Left renal pelvis (tissue), 4 donors: ENCODE results near the gene MEIG1. TPM values are rescaled to one million over a fixed set of nuclear protein-coding genes. Genes with fewer than 3 reads are reported as not detected.
"Not testable (repeated sequence)": the region's sequence is repeated elsewhere in the genome, so short reads cannot be mapped to it uniquely, and the experiment has no call there.

Source experiments
- DNase-seq, 4 donors: peaks; one replicate each; pipeline ENCODE4 v3.0.0-alpha.2; 2013; ENCODE audit warnings: low read depth in 4 of 4, low spot score in 3 of 4
- polyA plus RNA-seq, 4 donors: library from polyadenylated mRNA; unstranded; fragments of 120-200 nt; gene quantifications; one replicate each; pipeline ENCODE4 v1.2.1, GENCODE V29; 2013; ENCODE audit not compliant: insufficient read length in 4 of 4

The MEIG1 gene
- polyA plus RNA-seq, 4 donors: 0.96 to 2.2 (median 1.3) TPM

DNA sequence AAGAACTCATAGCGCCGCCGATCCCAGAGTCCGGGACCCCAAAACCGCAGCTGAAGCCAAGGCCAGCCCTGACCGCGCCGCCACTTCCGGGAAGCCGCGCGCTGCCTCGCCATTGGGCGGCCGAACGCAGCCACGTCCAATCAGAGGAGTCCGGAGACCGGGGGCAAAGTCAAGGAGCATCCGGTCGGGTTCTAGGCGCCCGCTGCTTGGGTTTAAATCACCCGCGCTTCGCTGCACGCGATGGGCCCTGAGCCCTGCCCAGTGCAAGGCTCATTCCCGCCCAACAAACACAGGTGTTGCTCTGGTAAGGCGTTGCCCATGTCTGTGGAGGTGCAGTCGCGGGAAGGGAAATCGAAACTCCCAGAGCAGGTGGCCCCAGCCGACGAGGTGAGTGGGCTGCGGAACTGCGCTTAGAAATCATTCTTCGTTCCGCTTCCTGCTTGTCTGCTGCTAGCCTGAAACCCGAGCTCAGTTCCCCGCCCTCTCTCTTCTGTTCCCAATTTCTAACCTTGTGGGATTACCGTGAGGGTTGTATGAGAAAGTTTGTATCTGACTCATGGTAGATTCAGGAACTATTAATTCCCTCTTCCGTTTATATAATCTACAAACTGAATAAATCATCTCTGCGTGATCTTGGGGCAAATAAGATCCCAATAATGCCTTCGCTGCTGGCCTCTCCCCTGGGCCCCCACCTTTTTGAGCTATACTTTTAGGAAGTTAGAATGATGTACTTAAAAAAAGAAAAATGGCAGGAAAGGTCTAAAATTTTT lies 5.0 kb upstream of the MEIG1 start, which contains the start of gene DCLRE1C:
DCLRE1C (minus strand) TSS at position 96 of the 770 bp plus-strand sequence; CDS start at position 10, 86 bp downstream.
- peak; percentile 78 to 84 (median 81) for DNase-seq

- DNase-seq: no peak
These were observed 4.3 kb upstream of the MEIG1 start for GRCh38 chr10:14954934-14955333.

DNA sequence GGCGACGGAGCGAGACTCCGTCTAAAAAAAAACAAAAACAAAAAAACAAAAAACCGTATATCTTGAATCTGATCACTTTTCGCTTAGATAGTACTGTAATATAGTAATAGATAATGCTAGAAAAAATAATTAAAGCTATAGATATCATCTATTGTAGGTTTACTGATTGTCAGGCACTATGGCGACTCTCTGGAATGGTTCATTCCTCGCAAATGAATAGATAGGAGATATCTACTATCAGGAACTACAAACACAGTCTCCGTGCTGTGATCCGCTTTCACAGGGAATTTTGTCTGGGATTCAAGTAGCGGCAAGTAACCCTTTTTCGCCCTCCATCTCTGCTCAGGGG lies 342 bp upstream of the MEIG1 start:
- no peak for DNase-seq

DNA sequence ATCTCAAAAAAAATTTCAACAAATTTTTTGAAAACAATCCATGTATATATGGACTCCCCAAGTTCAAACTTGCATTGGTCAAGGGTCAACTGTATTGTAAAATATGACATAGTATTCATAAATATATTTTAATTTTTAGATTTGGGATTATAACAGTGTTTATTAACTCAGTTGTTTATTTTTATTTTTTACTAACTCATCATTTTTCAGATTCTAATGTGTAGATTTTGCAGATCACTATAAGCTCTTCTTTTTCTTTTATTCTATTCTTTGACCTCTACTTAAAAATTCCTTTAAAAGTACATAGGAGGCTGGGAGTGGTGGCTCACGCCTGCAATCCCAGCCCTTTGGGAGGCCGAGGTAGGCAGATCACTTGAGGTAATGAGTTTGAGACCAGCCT lies 8.7 kb downstream of the MEIG1 start:
- no peak for DNase-seq

- DNase-seq: no peak
These were observed 12.8 kb downstream of the MEIG1 start for GRCh38 chr10:14971867-14972448.

- DNase-seq: not testable (repeated sequence)
These were observed 15.2 kb downstream of the MEIG1 start for GRCh38 chr10:14974153-14974998.

DNA sequence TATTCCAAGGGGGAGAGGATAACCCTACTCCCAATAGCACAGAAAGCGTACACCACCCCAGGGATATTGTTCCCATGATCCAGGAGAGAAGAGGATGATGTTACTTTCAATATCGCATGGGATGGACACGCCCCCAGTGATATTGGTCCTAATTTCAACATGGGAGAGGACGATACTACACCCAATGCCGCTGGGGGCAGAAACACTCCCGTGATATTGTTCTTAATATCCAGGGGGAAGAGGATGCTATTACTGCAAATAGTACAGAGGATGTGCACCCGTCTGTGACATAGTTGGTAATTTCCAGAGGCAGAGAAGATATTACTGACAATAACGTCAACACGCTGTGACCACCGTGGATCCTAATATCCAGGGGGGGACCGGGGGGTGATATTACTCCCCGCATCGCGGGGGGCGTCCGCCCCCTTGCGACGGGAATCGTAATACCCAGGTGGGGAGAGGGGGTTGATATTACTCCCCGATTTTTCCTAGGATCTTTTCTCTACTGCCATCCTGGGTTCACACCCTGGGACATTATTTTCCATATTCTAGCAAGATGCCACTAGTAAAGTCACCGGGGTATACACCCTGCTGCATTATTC lies 16.6 kb downstream of the MEIG1 start:
- no peak for DNase-seq

DNA sequence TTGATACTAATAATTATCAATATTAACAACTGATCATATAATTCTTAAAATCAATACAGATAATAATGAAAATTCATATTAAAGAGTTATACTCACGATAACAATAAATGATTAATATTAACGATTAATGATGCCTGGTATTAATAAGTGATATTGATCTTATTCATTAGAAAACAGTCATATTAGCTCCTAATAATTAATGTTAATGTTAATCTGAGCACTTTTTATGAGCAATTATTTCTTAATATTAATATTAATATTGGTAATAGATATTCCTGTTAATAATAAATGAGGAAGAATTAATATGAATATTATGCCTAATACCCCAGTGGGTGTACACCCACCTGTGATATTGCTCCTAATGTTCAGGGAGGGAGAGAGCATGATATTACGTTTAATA lies 23.6 kb downstream of the MEIG1 start:
- DNase-seq: no peak

DNA sequence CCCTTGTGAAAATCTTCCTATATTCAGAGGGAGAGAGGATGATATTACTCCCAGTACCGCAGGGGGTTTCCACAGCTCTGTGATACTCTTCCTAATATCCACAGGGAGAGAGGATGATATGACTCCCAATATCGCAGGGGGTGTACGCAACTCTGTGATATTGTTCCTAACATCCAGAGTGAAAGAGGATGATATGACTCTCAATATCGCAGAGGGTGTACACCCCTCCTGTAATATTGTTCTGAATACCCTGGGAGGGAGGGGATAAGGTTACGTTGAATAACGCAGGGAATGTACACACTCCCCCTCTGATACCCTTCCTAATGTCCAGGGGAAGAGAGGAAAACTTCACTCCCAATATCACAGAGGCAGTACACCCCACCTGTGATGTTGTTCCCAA lies 30.4 kb downstream of the MEIG1 start:
- not testable (repeated sequence) for DNase-seq

DNA sequence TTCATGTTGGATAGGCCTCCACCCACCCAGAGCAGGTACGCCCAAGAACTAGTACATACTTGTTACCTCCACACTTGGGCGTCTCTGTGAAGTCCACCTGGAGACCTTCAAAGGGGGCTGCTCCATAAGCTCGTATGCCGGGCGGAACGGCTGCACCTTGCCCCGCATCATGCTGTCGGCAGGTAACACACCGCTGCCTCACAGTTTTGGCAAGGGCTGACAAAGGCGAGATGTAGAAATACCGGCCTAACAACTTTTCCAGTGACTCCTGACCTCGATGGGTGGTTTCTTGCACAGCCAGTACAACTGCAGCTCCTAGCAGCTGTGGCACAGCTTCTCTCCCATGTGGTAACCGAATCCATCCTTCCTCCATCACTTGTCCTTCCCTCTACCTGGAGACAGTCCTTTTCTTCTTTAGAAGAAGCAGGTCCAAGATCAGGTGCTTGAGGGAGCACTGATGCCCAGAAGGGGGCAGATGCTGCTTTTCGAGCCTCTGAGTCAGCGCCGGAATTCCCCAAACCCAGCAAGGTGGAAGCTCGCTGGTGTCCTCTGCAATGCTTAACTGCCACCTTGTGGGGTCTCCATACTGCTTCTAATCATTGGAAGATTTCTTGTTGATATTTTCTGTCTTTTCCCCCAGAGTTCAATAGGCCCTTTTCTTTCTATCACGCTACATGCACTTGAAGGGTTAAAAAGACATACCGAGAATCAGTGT lies 32.0 kb downstream of the MEIG1 start:
- DNase-seq: not testable (repeated sequence)

- not testable (repeated sequence) for DNase-seq
These were observed 33.1 kb downstream of the MEIG1 start for GRCh38 chr10:14992336-14992735.

DNA sequence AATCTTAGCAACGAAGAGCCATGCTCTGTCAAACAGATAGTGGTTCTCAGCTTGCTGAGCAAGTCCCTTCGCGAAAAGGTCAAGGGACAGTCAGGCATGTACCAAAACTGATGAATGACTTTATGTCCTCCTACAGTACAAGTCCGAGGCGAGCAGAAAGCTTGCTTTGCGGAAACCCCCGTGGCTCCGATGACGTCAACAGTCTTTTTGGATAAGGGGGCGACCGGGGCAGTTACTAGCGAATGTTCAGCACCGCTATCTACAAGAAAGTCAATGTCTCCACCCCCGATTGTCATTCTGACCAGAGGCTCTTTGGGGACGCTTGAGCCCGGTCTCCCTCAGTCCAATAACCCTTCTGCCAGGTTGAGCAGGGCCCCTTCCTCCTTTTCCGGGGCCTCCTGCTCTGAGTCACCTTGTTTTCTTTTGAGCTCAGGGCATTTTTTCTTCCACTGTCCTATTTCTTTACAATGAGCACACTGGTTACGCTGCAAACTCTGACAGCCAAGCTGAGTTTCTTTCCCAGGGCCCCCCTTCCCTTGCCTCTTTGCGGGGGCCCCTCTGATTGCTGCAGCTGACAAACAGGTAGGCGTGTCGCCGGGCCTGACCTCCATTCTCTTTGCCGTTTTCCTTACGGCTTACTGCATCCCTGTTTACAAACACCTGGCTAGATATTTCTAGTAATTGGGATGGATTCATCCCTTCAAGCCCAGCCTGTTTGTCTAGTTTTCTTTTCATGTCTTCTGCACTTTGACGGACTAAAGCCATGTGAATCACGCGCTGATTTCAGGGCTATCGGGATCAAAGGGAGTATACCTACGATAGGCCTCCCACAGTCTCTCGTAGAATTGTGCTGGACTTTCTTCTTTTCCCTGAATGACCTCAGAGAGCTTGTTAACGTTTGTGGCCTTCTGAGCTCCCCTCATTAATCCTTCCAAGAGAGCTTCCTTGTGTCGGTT lies 34.6 kb downstream of the MEIG1 start:
- DNase-seq: not testable (repeated sequence)

DNA sequence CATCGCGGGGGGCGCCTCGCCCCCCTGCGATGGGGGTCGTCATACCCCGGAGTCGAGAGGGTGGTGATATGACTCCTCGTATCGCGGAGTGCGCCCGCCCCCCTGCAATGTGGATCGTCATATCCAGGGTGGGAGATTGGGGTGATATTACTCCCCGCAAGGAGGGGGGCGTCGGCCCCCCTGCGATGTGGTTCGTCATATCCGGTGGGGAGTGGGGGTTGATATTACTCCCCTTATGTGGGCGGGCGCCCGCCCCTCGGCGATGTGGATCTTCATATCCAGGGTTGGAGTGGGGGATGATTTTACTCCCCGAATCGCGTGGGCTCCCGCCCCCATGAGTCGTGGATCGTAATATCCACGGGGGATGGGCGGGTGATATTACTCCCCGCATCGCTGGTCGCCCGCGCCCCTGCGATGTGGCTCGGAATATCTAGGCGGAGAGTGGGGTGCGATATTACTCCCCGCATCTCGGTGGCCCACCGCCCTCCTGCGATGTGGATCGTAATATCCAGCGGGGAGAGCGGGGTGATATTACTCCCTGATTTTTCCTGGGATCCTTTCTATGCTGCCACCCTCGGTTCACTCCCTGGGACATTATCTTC lies 36.9 kb downstream of the MEIG1 start:
- no peak for DNase-seq

- DNase-seq: not testable (repeated sequence)
These were observed 54.3 kb downstream of the MEIG1 start for GRCh38 chr10:15013530-15013929.

DNA sequence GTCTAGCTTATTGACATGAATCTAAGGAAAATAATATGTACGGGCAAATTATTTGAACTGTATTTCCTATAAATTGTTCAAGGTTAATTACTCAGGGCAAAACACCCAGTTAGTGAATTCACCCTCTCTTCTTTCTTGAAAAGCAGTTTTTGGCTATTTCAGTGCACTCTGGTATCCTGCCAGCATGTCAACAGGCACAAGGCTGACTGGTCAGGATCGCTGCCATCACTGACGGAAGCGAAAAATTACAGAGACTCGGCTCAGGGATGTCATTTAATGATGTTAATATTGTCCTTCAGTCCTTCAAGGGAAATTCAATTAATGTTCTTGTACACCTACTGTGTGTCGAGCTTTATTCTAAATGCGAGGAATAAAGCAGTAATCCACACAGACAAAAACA lies 56.3 kb downstream of the MEIG1 start:
- no peak for DNase-seq

- DNase-seq: not testable (repeated sequence)
These were observed 61.8 kb downstream of the MEIG1 start for GRCh38 chr10:15020966-15021365.
